ENCODE measurements around the gene FAM174B. TPM values are rescaled to one million over a fixed set of nuclear protein-coding genes. Genes with fewer than 3 reads are reported as not detected.

FAM174B gene
- total RNA-seq, 4 donors from 2014 or later, result 15.4 to 75.2 (median 18.3) TPM

GRCh38 chr15:92580933-92581445, 74.6 kb downstream of the FAM174B start:
- intact Hi-C loops (cut with DNase I; ENCODE audit: low total_unique reads) (no loop called here), in situ Hi-C loops (cut with MboI; ENCODE audit: low pct_ligation_motif_present in 1 of 4, low pct_unique_long_range_greater_than_20kb in 1 of 4, low sequenced_read_pairs in 3 of 4) (no loop called here)
- 92 to 100% methylated on average over 1 to 7 of the region's 7 CpGs for WGBS, 2 donors (ENCODE audit: low coverage in 1 of 2)
- Histone ChIP-seq H3K27me3 (no peaks in the 10 kb centered on the region), H3K4me3 (no peak overlapping the region), H3K4me1 (no peaks in the 10 kb centered on the region), H3K9me3 (no peaks in the 10 kb centered on the region), H3K27ac (no peak overlapping the region), H3K36me3 (no peaks in the 10 kb centered on the region)
- TF ChIP-seq EP300 (IDR thresholded peaks at IDR 0.05; ENCODE audit: low read depth) (no peak), POLR2A (IDR thresholded peaks at IDR 0.05) (no peak), POLR2AphosphoS5 (IDR thresholded peaks at IDR 0.05) (no peak), CTCF (IDR thresholded peaks at IDR 0.05) (no peak)
- DNase-seq, result no peak

DNA sequence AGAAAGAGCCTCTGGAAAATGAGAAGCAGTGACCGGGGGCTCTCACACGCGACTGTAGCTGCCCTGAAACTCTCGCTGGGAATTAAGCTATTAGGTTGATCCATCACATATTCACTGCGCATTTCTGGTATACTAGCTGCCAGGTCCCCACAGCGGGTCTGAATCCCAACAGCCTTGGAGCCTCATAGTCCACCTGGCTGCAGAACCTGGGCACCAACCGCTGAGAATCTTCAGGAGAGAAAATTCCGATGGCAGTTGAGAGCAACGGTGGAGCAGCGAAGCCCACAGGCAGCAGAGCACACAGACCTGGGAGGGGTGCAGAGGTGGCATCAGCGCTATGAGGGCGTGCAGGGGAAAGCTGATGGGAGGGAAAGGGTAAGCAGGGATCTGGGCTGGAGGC, 75.1 kb downstream of the FAM174B start:
- Histone ChIP-seq H3K4me3 (no peak overlapping the region), H3K36me3 (no peaks in the 10 kb centered on the region), H3K4me1 (no peaks in the 10 kb centered on the region), H3K27me3 (no peaks in the 10 kb centered on the region), H3K27ac (no peak overlapping the region), H3K9me3 (no peaks in the 10 kb centered on the region)
- no peak for DNase-seq
- TF ChIP-seq CTCF (IDR thresholded peaks at IDR 0.05) (no peak), POLR2A (IDR thresholded peaks at IDR 0.05) (no peak), POLR2AphosphoS5 (IDR thresholded peaks at IDR 0.05) (no peak), EP300 (IDR thresholded peaks at IDR 0.05; ENCODE audit: low read depth) (no peak)
- in situ Hi-C loops (cut with MboI; ENCODE audit: low pct_ligation_motif_present in 1 of 4, low pct_unique_long_range_greater_than_20kb in 1 of 4, low sequenced_read_pairs in 3 of 4) (no loop called here), intact Hi-C loops (cut with DNase I; ENCODE audit: low total_unique reads) (no loop called here)
- 91% methylated on average over 12 of the region's 12 CpGs; no CpG with 5 or more reads in 1 of the 2 donors for WGBS, 2 donors (ENCODE audit: low coverage in 1 of 2)

DNA sequence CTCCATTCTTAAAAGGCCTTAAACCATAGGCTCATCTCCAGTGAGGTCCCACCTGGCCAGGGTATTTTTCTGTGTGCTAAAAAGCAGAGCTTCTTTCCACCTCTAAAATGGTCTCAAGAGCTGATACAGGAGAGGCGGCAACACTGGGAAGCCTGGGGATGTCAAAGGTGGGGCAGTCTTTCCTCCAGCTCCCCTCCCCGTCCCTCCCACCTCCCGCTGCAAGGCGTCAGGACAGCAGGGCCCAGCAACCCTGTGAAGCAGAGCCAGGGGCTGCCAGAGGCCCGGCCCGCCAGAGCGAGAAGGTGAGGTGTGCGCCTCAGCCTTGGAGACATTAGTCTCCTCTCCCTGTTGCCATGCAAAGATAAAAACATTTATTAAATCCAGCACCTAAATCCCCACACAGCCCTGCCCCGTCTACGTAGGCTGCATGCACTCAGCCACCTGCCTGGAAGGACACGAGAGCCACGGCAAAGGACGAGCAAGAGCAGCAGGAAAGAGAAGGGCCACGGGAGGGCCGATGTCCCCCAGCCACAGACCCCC, 75.6 kb downstream of the FAM174B start:
- H3K9me3 ChIP-seq, result no peaks in the 10 kb centered on the region
- H3K36me3 ChIP-seq, result no peaks in the 10 kb centered on the region
- in situ Hi-C loops (cut with MboI; ENCODE audit: low pct_ligation_motif_present in 1 of 4, low pct_unique_long_range_greater_than_20kb in 1 of 4, low sequenced_read_pairs in 3 of 4), result no loop called here
- intact Hi-C loops (cut with DNase I; ENCODE audit: low total_unique reads), result no loop called here
- TF ChIP-seq CTCF (IDR thresholded peaks at IDR 0.05) (no peak), POLR2A (IDR thresholded peaks at IDR 0.05) (no peak), EP300 (IDR thresholded peaks at IDR 0.05; ENCODE audit: low read depth) (no peak), POLR2AphosphoS5 (IDR thresholded peaks at IDR 0.05) (no peak)
- no peaks in the 10 kb centered on the region for H3K4me1 ChIP-seq
- 81% methylated on average over 15 of the region's 15 CpGs; no CpG with 5 or more reads in 1 of the 2 donors for WGBS, 2 donors (ENCODE audit: low coverage in 1 of 2)
- no peak overlapping the region for H3K4me3 ChIP-seq
- DNase-seq, result no peak
- no peak overlapping the region for H3K27ac ChIP-seq
- no peaks in the 10 kb centered on the region for H3K27me3 ChIP-seq

GRCh38 chr15:92579486-92579885, 76.1 kb downstream of the FAM174B start:
- intact Hi-C loops (cut with DNase I; ENCODE audit: low total_unique reads) (no loop called here), in situ Hi-C loops (cut with MboI; ENCODE audit: low pct_ligation_motif_present in 1 of 4, low pct_unique_long_range_greater_than_20kb in 1 of 4, low sequenced_read_pairs in 3 of 4) (no loop called here)
- DNase-seq, result no peak
- TF ChIP-seq POLR2AphosphoS5 (IDR thresholded peaks at IDR 0.05) (no peak), POLR2A (IDR thresholded peaks at IDR 0.05) (no peak), EP300 (IDR thresholded peaks at IDR 0.05; ENCODE audit: low read depth) (no peak), CTCF (IDR thresholded peaks at IDR 0.05) (no peak)
- no peaks in the 10 kb centered on the region for H3K36me3 ChIP-seq
- no peak overlapping the region for H3K4me3 ChIP-seq
- 60 to 72% methylated on average over 2 to 9 of the region's 9 CpGs for WGBS, 2 donors (ENCODE audit: low coverage in 1 of 2)
- no peaks in the 10 kb centered on the region for H3K27me3 ChIP-seq
- H3K27ac ChIP-seq, result no peak overlapping the region
- H3K4me1 ChIP-seq, result no peaks in the 10 kb centered on the region
- no peaks in the 10 kb centered on the region for H3K9me3 ChIP-seq
